Measurements from ENCODE around the gene ASPHD1. TPM values are rescaled to one million over a fixed set of nuclear protein-coding genes. Genes with fewer than 3 reads are reported as not detected.
A peak's percentile ranks its signal among the peaks of the same experiment; 100 is the strongest.
"Not testable (repeated sequence)": the region's sequence is repeated elsewhere in the genome, so short reads cannot be mapped to it uniquely, and the experiment has no call there.

The ASPHD1 gene
- total RNA-seq, 1 donor from 2014 or later: 3.2 TPM

GRCh38 chr16:29907973-29908372 is 7.7 kb downstream of the ASPHD1 start:
- Mint-ChIP-seq H3K4me1 (ENCODE audit: low read depth) (no peaks in the 10 kb centered on the region), H3K9me3 (ENCODE audit: low read depth) (no peaks in the 10 kb centered on the region), H3K27me3 (ENCODE audit: low read depth) (no peaks in the 10 kb centered on the region), H3K4me3 (ENCODE audit: unreplicated experiment) (no peak overlapping the region), H3K27ac (ENCODE audit: unreplicated experiment) (no peak overlapping the region), H3K36me3 (ENCODE audit: low read depth) (no peaks in the 10 kb centered on the region)
- TF ChIP-seq CTCF (IDR thresholded peaks at IDR 0.05): no peak
- peak; percentile 21 for DNase-seq (ENCODE audit: low spot score)

- H3K36me3 Mint-ChIP-seq (ENCODE audit: low read depth): peaks cover 2% of the 10 kb centered on the region
- TF ChIP-seq CTCF (IDR thresholded peaks at IDR 0.05): no peak
- peak; percentile 2 for DNase-seq (ENCODE audit: low spot score)
- H3K27ac Mint-ChIP-seq (ENCODE audit: unreplicated experiment): no peak overlapping the region
- H3K4me3 Mint-ChIP-seq (ENCODE audit: unreplicated experiment): no peak overlapping the region
- no peaks in the 10 kb centered on the region for H3K4me1 Mint-ChIP-seq (ENCODE audit: low read depth)
- no peaks in the 10 kb centered on the region for H3K9me3 Mint-ChIP-seq (ENCODE audit: low read depth)
- no peaks in the 10 kb centered on the region for H3K27me3 Mint-ChIP-seq (ENCODE audit: low read depth)
Observed at GRCh38 chr16:29908719-29909220, 8.5 kb downstream of the ASPHD1 start.

- Mint-ChIP-seq H3K36me3 (ENCODE audit: low read depth) (peaks cover 2% of the 10 kb centered on the region), H3K4me3 (ENCODE audit: unreplicated experiment) (no peak overlapping the region), H3K27ac (ENCODE audit: unreplicated experiment) (no peak overlapping the region), H3K27me3 (ENCODE audit: low read depth) (no peaks in the 10 kb centered on the region), H3K4me1 (ENCODE audit: low read depth) (no peaks in the 10 kb centered on the region), H3K9me3 (ENCODE audit: low read depth) (no peaks in the 10 kb centered on the region)
- TF ChIP-seq CTCF (IDR thresholded peaks at IDR 0.05): no peak
- no peak for DNase-seq (ENCODE audit: low spot score)
Observed at GRCh38 chr16:29909391-29909790, 9.1 kb downstream of the ASPHD1 start.

- H3K9me3 Mint-ChIP-seq (ENCODE audit: low read depth); H3K27me3 Mint-ChIP-seq (ENCODE audit: low read depth); H3K36me3 Mint-ChIP-seq (ENCODE audit: low read depth); H3K4me3 Mint-ChIP-seq (ENCODE audit: unreplicated experiment); DNase-seq (ENCODE audit: low spot score); H3K4me1 Mint-ChIP-seq (ENCODE audit: low read depth); H3K27ac Mint-ChIP-seq (ENCODE audit: unreplicated experiment): not testable (repeated sequence)
Observed at GRCh38 chr16:29909851-29910250, 9.6 kb downstream of the ASPHD1 start.

- TF ChIP-seq CTCF (IDR thresholded peaks at IDR 0.05): no peak
- no peaks in the 10 kb centered on the region for H3K27me3 Mint-ChIP-seq (ENCODE audit: low read depth)
- H3K36me3 Mint-ChIP-seq (ENCODE audit: low read depth): peaks cover 6% of the 10 kb centered on the region
- H3K9me3 Mint-ChIP-seq (ENCODE audit: low read depth): no peaks in the 10 kb centered on the region
- DNase-seq (ENCODE audit: low spot score): no peak
- no peak overlapping the region for H3K27ac Mint-ChIP-seq (ENCODE audit: unreplicated experiment)
- H3K4me3 Mint-ChIP-seq (ENCODE audit: unreplicated experiment): no peak overlapping the region
- no peaks in the 10 kb centered on the region for H3K4me1 Mint-ChIP-seq (ENCODE audit: low read depth)
Observed at GRCh38 chr16:29910819-29911675, 10.8 kb downstream of the ASPHD1 start.

GRCh38 chr16:29911676-29912010 is 11.4 kb downstream of the ASPHD1 start:
- Mint-ChIP-seq H3K4me3 (ENCODE audit: unreplicated experiment) (no peak overlapping the region), H3K9me3 (ENCODE audit: low read depth) (no peaks in the 10 kb centered on the region), H3K4me1 (ENCODE audit: low read depth) (no peaks in the 10 kb centered on the region), H3K27me3 (ENCODE audit: low read depth) (no peaks in the 10 kb centered on the region), H3K36me3 (ENCODE audit: low read depth) (peaks cover 6% of the 10 kb centered on the region), H3K27ac (ENCODE audit: unreplicated experiment) (no peak overlapping the region)
- no peak for TF ChIP-seq CTCF (IDR thresholded peaks at IDR 0.05)
- no peak for DNase-seq (ENCODE audit: low spot score)

All from chondrocyte (in vitro differentiated cells).